GM19455 (cell line): Measurements from ENCODE around the gene SGK2.

Experiments used
- ATAC-seq: cut with Tn5 transposase; IDR thresholded peaks from one replicate; pipeline ENCODE4 v1.9.1; 2021; ENCODE audit not compliant: unreplicated experiment

SGK2 gene

DNA sequence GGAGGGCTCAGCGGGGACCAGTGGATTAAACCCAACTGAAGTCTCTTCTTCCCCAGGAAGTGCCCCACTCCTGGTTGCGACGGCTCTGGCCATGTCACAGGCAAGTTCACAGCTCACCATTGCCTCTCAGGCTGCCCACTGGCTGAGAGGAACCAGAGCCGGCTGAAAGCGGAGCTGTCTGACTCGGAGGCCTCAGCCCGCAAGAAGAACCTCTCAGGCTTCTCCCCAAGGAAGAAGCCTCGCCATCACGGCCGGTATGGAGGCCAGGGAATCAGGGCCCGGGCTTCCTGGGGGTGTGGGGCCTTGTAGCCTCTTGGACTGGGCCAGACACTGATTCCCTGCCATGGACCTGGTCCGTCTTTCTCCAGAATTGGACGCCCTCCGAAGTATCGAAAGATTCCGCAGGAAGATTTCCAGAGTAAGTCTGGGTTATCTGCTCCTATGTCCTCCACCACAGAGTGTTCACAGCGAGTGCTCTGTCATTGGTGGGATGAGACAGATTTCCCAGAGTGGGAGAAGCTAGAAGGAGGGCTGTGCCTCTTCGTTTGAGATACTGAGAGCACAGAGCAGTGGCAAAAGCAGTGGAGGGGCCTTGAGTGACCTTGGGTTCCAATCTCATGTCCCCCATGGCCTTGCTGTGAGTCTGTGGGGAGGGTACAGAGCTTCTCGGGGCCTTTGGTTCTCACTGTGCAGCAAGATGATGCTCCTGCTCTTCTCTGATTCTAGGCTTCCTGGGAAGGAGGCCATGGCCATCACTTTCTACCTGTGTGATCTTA is 22.6 kb upstream of the SGK2 start:
- no peak for ATAC-seq

GRCh38 chr20:43536817-43537440 is 21.9 kb upstream of the SGK2 start:
- ATAC-seq = no peak

DNA sequence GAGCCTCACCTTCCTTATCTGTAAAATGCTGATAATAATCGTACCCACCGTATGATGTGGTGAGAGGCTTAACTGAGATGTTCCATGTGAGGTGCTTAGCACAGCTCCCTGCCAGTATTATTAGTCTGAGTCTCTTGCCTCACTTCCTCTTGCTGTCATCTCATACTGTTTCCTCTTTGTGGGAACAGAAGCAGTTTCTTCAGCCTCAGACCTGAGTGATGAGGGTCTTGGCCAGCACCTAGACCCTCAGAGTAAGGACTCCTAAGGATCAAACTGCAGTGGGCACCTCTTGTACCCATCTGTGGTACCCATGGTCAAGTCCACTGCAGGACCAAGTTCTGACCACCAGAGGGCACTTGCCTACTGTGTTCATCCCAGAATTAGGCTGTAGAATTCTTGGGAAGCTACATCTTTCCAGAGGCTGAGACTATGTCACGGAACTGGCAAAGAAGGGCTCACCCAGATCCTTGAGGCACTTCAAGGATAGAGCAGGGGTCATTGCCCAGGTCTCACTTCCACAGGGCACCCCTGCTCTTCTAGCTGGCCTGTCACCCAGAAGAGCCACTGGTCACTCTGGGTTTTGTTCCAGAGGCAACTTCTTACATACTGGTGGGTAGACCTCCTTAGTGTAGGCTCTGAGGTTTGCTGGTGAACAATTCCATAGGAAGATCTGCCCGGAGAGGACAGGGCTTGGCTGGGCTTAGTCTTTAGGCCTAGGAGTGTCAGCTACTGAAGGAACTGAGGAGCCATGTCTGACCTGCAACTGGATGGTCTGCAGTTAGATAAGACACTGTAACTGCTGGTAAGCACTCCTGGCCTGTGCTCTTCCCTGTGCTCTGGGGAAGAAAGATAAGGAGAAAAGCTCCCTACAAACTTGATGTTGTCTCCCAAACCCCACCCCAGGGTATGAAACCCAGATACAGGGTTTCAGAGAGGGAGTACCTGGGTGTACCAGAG is 20.6 kb upstream of the SGK2 start:
- ATAC-seq = no peak

DNA sequence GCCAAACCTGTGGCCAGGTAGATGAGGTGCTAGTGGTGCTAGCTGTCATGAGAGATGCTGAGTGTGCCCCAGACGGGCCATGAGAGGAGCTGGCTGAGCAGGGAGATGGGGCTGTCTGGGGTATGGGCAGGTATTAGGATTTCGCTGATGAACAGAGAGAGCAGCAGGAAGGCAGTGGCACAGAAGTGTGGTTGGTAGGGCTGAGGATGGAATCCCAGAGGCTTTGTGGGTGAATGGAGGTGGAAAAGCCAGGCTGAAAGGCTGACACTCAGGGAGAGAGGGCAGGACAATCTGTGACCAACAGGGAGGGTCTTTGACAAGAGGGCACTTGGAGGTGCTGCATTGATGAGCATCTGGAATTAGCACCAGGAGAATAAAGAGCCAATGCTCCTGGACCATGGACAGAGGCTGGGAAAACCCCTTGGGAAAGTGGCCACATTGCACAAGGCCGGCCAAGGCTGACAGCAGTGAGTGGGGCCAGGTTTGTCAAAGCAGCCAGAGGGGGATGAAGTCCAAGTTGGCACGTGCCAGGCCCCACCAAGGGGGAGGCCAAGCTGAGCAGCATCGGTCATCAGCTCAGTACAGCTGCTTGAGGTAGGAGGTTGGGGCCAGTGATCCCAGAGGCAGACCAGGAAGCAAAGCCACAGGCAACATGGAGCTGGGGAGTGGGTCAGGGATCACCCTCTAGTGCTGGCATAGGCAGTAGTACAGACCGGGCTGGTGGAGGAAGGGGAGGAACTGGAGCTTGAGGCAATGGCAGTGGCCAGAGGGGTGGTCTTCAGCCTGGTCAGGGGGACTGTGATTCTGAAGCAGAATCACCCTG is 19.7 kb upstream of the SGK2 start:
- no peak for ATAC-seq

DNA sequence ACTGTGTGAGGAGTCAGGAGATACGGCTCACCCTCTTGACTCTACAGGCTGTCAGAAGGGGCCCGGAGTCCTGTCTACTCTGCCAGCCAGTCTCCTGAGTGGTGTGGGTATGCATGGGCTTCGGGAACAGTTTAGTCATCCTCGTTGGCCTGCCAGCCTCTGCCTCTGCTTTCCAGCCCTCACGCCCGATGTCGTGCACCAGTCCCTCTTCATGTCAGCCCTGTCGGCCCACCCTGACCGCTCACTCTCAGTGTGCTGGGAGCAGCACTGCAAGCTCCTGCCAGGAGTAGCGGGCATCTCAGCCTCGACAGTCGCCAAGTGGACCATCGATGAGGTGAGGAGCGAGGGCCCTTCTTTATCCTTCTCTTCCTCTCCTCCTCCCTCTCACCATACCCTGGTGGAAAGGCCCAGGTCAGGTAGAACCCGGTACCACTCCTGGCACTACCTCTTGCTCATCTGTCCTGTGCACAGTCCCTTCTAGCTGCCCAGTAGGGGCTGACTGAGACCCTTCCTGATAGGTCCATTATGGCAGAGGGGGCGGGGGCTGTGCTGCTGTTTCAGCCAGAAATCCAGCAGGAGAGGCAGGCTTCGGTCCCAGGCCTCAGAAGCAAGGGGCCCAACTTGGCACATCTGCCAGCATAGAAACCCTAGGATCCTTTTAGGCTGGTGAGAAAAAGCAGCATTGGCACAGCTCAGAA is 18.7 kb upstream of the SGK2 start:
- ATAC-seq = no peak

- ATAC-seq = no peak
Measured at GRCh38 chr20:43540673-43541060, 18.2 kb upstream of the SGK2 start.

GRCh38 chr20:43541214-43541613 is 17.6 kb upstream of the SGK2 start:
- ATAC-seq = no peak

- ATAC-seq = no peak
Measured at GRCh38 chr20:43542161-43542560, 16.7 kb upstream of the SGK2 start.

- ATAC-seq = no peak
Measured at GRCh38 chr20:43542674-43543073, 16.2 kb upstream of the SGK2 start.

- ATAC-seq = no peak
Measured at GRCh38 chr20:43543138-43543537, 15.7 kb upstream of the SGK2 start.

DNA sequence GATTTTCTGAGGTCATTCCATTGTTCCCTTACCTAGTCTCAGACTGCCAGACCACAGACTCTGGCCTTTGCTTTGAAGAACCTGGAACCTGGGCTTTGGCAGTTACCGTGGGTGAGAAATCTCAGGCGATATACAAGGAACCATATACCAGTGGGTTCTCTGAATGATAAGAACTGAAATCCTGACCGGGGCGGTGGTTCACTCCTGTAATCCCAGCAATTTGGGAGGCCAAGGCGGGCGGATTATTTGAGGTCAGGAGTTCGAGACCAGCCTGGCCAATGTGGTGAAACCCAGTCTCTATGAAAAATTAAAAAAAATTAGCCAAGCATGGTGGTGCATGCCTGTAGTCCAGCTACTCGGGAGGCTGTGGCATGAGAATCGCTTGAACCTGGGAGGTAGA is 14.3 kb upstream of the SGK2 start:
- ATAC-seq = no peak

GRCh38 chr20:43545837-43546578 is 12.8 kb upstream of the SGK2 start:
- ATAC-seq = no peak

- ATAC-seq = no peak
Measured at GRCh38 chr20:43548273-43548880, 10.4 kb upstream of the SGK2 start.

DNA sequence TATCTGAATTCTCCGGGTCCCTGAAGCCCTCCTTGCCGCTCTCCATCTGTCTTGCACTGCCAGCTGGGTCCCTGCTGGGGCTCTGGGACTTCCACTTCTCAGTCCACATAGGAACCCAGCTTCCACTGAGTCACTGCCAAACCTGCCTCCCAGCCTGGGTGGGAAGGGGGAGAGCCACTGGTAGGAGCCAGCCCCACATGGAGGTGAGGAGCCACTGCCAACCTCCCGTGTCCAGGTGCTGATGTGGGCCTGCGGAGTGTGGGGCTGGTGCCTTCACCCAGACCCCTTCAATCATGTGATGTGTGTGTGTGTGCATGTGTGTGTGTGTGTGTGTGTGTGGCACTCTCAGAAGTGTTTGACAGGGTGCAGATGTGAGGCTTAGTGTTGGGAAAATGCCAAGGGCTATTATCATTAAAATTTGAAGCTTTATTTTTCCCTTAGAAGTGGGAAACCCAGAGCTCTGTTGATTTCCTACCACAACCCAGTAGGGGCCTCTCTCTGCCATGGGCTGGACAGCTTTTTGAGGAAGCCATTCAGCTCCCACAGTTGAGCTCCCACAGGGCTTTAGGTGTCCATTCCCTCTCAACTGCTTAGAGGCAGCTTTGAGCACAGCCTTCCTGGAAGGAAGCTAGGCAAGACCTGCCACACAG is 9.3 kb upstream of the SGK2 start:
- no peak for ATAC-seq

GRCh38 chr20:43550456-43550855 is 8.4 kb upstream of the SGK2 start:
- ATAC-seq = no peak

DNA sequence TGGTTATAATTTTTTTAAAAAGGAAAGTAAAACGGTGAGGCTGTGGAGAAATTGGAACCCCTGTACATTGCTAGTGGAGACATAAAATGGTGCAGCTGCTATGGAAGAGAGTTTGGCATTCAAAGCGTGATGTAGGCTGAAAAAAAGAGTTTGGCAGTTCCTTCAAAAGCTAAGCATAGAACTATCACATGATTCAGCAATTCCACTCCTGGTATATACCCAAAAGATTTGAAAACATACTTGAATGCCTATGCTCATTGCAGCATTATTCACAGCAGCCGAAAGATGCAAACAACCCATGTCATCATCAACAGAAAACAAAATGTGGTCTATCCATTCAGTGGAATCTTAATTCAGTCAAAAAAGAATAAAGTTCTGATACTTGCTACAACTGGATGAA is 4.5 kb upstream of the SGK2 start:
- ATAC-seq = no peak

- no peak for ATAC-seq
Measured at GRCh38 chr20:43559147-43559987, 540 bp downstream of the SGK2 start.

DNA sequence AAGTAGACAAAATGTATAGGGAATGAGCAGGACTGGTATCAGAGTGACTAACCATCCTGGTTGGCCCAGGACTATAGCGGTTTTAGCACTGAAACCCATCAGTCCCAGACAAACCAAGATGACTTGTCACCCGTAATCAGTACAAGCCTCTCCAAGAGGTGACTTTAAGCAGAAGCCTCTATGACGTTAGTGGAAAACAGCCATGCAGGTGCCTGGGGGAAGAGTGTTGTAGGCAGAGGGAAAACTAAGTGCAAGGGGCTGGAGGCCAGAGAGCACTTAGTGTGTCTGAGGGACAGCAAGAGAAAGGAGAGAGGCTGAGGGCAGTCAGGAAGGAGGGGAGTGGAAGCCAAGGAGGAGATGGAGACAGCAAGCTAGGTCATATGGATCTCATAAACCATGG is 2.1 kb downstream of the SGK2 start:
- no peak for ATAC-seq
